H1 (cell line): ENCODE results near the gene TRAF4. TPM values are rescaled to one million over a fixed set of nuclear protein-coding genes. Genes with fewer than 3 reads are reported as not detected.

Source experiments
- BCL11A ChIP-seq, 2 experiments: IDR thresholded peaks; one replicate each; pipeline ENCODE4 v1.6.1; 2011; ENCODE audit warnings: low read depth in 2 of 2, low read length in 2 of 2, mild to moderate bottlenecking in 2 of 2
- CHD1 ChIP-seq: IDR thresholded peaks from 2 replicates; pipeline ENCODE4 v1.6.1; 2012; ENCODE audit warnings: low read depth, low read length, improper control_type of control experiment
- CTBP2 ChIP-seq: IDR thresholded peaks from 2 replicates; pipeline ENCODE4 v1.7.0; 2011; ENCODE audit warnings: borderline replicate concordance, mild to moderate bottlenecking, moderate library complexity, mixed read lengths, low read length; ENCODE audit not compliant: insufficient read depth, insufficient read length
- CTCF ChIP-seq, 3 experiments: IDR thresholded peaks; 1 replicate in 2 of 3; 2 replicates in 1 of 3; pipeline versions ENCODE4 v1.5.1 to v1.6.1; 2011; ENCODE audit warnings: low read length in 3 of 3, mild to moderate bottlenecking in 3 of 3, inconsistent platforms in 2 of 3, low read depth in 1 of 3, moderate library complexity in 1 of 3; ENCODE audit not compliant: insufficient read depth in 1 of 3; ENCODE audit errors: control extremely low read depth in 1 of 3
- E2F6 ChIP-seq: IDR thresholded peaks from 2 replicates; pipeline ENCODE4 v1.6.1; 2012; ENCODE audit warnings: inconsistent platforms
- EP300 ChIP-seq, 2 experiments: IDR thresholded peaks; 1 replicate in 1 of 2; 2 replicates in 1 of 2; pipeline ENCODE4 v1.6.1; 2011 to 2012; ENCODE audit warnings: low read depth in 2 of 2, low read length in 2 of 2, mild to moderate bottlenecking in 2 of 2, borderline replicate concordance in 1 of 2, inconsistent platforms in 1 of 2, moderate library complexity in 1 of 2
- EZH2 ChIP-seq: fragments of 200-600 bp; sonication (generic); IDR thresholded peaks from 2 replicates; pipeline ENCODE4 v1.7.1; 2012; ENCODE audit warnings: low read depth, mild to moderate bottlenecking, moderate library complexity, low read length, inconsistent platforms; ENCODE audit not compliant: severe bottlenecking
- FOSL1 ChIP-seq: IDR thresholded peaks from 2 replicates; pipeline ENCODE4 v1.6.1; 2011; ENCODE audit warnings: mild to moderate bottlenecking, low read depth, low read length, moderate library complexity; ENCODE audit not compliant: insufficient read depth
- HDAC6 ChIP-seq: IDR thresholded peaks from one replicate; pipeline ENCODE4 v1.7.1; 2012; ENCODE audit warnings: low read depth, mild to moderate bottlenecking, inconsistent platforms, low read length, moderate library complexity
- POLR2AphosphoS5 ChIP-seq: IDR thresholded peaks from 2 replicates; pipeline ENCODE4 v1.6.1; 2011; ENCODE audit warnings: low read depth, low read length
- RBBP5 ChIP-seq: IDR thresholded peaks from 2 replicates; pipeline ENCODE4 v1.7.1; 2012; ENCODE audit warnings: low read depth, mild to moderate bottlenecking, inconsistent platforms, low read length, moderate library complexity, borderline replicate concordance
- RFX5 ChIP-seq: IDR thresholded peaks from 2 replicates; pipeline ENCODE4 v1.6.1; 2011; ENCODE audit warnings: low read depth, low read length, improper control_type of control experiment, borderline replicate concordance
- RXRA ChIP-seq: IDR thresholded peaks from 2 replicates; pipeline ENCODE4 v1.6.1; 2011; ENCODE audit warnings: low read depth, mild to moderate bottlenecking, low read length, moderate library complexity; ENCODE audit not compliant: insufficient read depth
- SIRT6 ChIP-seq: IDR thresholded peaks from one replicate; pipeline ENCODE4 v1.7.1; 2012; ENCODE audit warnings: low read length, inconsistent platforms
- SP1 ChIP-seq: IDR thresholded peaks from 2 replicates; pipeline ENCODE4 v1.6.1; 2011; ENCODE audit warnings: low read depth, low read length
- SRF ChIP-seq: IDR thresholded peaks from 2 replicates; pipeline ENCODE4 v1.6.1; 2011; ENCODE audit warnings: mild to moderate bottlenecking, low read depth, low read length, moderate library complexity
- TBP ChIP-seq: IDR thresholded peaks from 2 replicates; pipeline ENCODE4 v1.6.1; 2011; ENCODE audit warnings: low read depth, low read length, improper control_type of control experiment
- TCF12 ChIP-seq: IDR thresholded peaks from 2 replicates; pipeline ENCODE4 v1.6.1; 2011; ENCODE audit warnings: low read depth, mild to moderate bottlenecking, low read length
- TEAD4 ChIP-seq: IDR thresholded peaks from 2 replicates; pipeline ENCODE4 v1.6.1; 2012; ENCODE audit warnings: low read depth, low read length, inconsistent platforms, mixed read lengths
- ZNF274 ChIP-seq: IDR thresholded peaks from 2 replicates; pipeline ENCODE4 v1.7.0; 2012; ENCODE audit warnings: low read length, borderline replicate concordance; ENCODE audit errors: extremely low read depth
- polyA plus RNA-seq, 7 experiments: library from polyadenylated mRNA; depleted of rRNA in 3 of 7; stranded (reverse) in 5 of 7; unstranded in 2 of 7; fragments of >200 nt in 5 of 7; fragments of 200-250 nt in 2 of 7; gene quantifications; 1 replicate in 5 of 7; 2 replicates in 1 of 7; 4 replicates in 1 of 7; pipeline versions ENCODE4 v1.2.1 to v1.2.3, GENCODE V29; 2011 to 2013; ENCODE audit warnings: missing spikeins in 2 of 7, mixed read lengths in 2 of 7
- total RNA-seq: library from RNA; stranded (reverse); fragmentation: NEBNext Ultra II Directional; extraction: Animal tissue kit (Norgen Biotek cat#: 25700); gene quantifications from 2 replicates; pipeline ENCODE4 v1.2.1, GENCODE V29; 2021

TRAF4 gene
- total and polyA plus RNA-seq, 2 of the 8 experiments (the other 6 are each of a cell fraction or from before 2014, with no cell fraction given) = 167 to 170 TPM

DNA sequence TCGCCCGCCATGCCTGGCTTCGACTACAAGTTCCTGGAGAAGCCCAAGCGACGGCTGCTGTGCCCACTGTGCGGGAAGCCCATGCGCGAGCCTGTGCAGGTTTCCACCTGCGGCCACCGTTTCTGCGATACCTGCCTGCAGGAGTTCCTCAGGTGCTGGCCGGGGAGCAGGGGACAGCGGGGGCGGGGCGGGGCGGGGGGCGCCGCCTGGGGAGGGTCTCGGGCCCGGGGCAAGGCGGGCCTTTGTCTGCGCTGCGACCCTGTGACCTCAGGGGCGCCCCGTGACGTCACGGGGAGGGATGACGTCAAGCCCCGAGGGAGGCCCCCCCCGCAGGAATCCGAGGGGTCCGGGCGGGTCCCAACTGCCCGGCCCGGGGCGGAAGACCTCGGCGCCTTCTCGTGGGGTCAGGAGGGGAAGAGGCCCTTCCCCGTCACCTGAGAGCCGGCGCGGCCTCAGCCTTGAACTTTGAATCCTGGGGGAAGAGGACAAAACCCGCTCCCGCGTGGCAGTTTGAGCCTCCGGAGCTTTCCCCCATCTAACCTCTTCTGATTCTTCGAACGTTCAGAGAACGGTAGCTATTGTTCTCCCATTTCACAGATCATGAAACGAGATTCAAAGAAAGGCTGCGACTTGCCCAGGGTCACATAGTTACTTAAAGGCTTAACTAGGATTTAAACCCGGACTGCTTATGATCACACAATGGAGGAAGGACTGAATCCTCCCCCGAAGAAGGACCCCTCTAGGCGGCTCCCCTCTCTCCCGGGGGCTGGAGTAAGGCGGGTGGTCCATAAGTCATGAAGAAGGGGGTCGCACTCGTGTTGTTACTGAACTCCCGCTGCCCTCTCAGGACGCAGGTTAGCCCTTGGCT, 527 bp downstream of the TRAF4 start (continued):
- TF ChIP-seq CTCF (IDR thresholded peaks at IDR 0.05; ENCODE audit: control extremely low read depth in 1 of 3, insufficient read depth in 1 of 3, low read depth in 1 of 3, low read length in 3 of 3) (no peak), SIRT6 (no peak), FOSL1 (no peak), BCL11A (IDR thresholded peaks at IDR 0.05; ENCODE audit: low read depth in 2 of 2, low read length in 2 of 2) (no peak), HDAC6 (no peak), CTBP2 (no peak), RFX5 (no peak; the same call in 1 of the 2 replicates), EP300 (IDR thresholded peaks at IDR 0.05; ENCODE audit: borderline replicate concordance in 1 of 2, low read depth in 2 of 2, low read length in 2 of 2) (no peak; a peak in 1 of 3 replicates), CHD1 (no peak; the same call in none of the 2 replicates), RXRA (0 out of 2 replicates have a peak, but pooled peaks have one; percentile 10), TCF12 (no peak), E2F6 (peak; percentile 68; the same call in 1 of the 2 replicates), SP1 (no peak), RBBP5 (no peak), TBP (peak; percentile 67), POLR2AphosphoS5 (peak; percentile 66), EZH2 (no peak), TEAD4 (peak; percentile 96), SRF (no peak), ZNF274 (no peak)
